ENCODE data around the gene DDX39A. TPM values are rescaled to one million over a fixed set of nuclear protein-coding genes. Genes with fewer than 3 reads are reported as not detected.

Gene DDX39A
- polyA plus RNA-seq, 2 of the 4 experiments (the other 2 are of a cell fraction): 59.0 to 118 TPM

DNA sequence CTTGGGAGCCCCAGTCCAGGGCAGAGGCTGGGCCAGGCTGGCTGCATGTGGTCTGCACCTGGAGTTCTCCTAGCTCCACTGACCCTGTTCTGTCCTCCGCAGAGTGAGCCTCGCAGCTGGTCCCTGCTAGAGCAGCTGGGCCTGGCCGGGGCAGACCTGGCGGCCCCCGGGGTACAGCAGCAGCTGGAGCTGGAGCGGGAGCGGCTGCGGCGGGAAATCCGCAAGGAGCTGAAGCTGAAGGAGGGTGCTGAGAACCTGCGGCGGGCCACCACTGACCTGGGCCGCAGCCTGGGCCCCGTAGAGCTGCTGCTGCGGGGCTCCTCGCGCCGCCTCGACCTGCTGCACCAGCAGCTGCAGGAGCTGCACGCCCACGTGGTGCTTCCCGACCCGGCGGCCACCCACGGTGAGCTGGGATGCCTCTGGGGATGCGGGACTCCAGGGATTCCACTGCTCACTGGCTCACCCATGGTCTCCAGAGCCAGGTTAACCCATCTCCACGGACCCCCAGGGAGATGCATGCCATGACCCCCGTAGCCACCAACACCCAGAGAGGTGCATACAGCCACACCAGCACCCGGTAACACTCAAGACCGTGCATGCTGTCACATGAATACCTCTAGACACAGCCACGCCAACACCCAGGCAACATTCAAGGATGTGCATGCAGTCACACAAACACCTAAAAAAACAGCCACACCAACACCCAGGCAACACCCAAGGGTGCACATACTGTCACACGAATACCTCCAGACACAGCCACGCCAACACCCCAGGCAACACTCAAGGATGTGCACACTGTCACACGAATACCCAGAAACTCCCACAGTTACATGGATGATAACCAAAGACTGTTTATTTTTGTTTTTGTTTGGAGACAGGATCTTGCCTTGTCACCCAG lies 22.1 kb upstream of the DDX39A start:
- no peak for TF ChIP-seq JUN (IDR thresholded peaks at IDR 0.05)
- no peak for TF ChIP-seq HOXB13 (CRISPR knock-in tag; IDR thresholded peaks at IDR 0.05; ENCODE audit: low read depth)
- TF ChIP-seq EP300 (IDR thresholded peaks at IDR 0.05): no peak
- TF ChIP-seq SREBF2 (IDR thresholded peaks at IDR 0.05): no peak
- no peak for TF ChIP-seq POLR2A (IDR thresholded peaks at IDR 0.05; ENCODE audit: low read length)
- TF ChIP-seq CBX2 (IDR thresholded peaks at IDR 0.05; ENCODE audit: borderline replicate concordance, low read depth): no peak
- TF ChIP-seq ZSCAN20 (CRISPR knock-in tag; IDR thresholded peaks at IDR 0.05): no peak
- TF ChIP-seq, protein P1, sequence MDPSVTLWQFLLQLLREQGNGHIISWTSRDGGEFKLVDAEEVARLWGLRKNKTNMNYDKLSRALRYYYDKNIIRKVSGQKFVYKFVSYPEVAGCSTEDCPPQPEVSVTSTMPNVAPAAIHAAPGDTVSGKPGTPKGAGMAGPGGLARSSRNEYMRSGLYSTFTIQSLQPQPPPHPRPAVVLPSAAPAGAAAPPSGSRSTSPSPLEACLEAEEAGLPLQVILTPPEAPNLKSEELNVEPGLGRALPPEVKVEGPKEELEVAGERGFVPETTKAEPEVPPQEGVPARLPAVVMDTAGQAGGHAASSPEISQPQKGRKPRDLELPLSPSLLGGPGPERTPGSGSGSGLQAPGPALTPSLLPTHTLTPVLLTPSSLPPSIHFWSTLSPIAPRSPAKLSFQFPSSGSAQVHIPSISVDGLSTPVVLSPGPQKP (IDR thresholded peaks at IDR 0.05; ENCODE audit: low read depth, low read length): no peak
- TF ChIP-seq JUNB (IDR thresholded peaks at IDR 0.05): no peak
- TF ChIP-seq RCOR1 (IDR thresholded peaks at IDR 0.05; ENCODE audit: low read depth, low read length): no peak
- TF ChIP-seq MAZ (IDR thresholded peaks at IDR 0.05; ENCODE audit: borderline replicate concordance, low read depth, low read length): no peak
- no peak for TF ChIP-seq NPAS2 (CRISPR knock-in tag; IDR thresholded peaks at IDR 0.05; ENCODE audit: borderline replicate concordance)
- TF ChIP-seq, protein P2, sequence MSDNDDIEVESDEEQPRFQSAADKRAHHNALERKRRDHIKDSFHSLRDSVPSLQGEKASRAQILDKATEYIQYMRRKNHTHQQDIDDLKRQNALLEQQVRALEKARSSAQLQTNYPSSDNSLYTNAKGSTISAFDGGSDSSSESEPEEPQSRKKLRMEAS (IDR thresholded peaks at IDR 0.05): no peak
- no peak for TF ChIP-seq BHLHE40 (IDR thresholded peaks at IDR 0.05; ENCODE audit: low read depth, low read length)
- TF ChIP-seq EHF (CRISPR knock-in tag; IDR thresholded peaks at IDR 0.05): no peak
- TF ChIP-seq SMC3 (IDR thresholded peaks at IDR 0.05): no peak
- TF ChIP-seq TP53 (CRISPR knock-in tag; IDR thresholded peaks at IDR 0.05): no peak
- Histone ChIP-seq H3K4me1 (no peaks in the 10 kb centered on the region), H3K27ac (no peak overlapping the region), H3K4me3 (no peak overlapping the region), H3K4me2 (no peak overlapping the region), H3K9me3 (no peaks in the 10 kb centered on the region)
- ATAC-seq (no peak), DNase-seq (ENCODE audit: low read depth in 1 of 2, low spot score in 1 of 2) (no peak), FAIRE-seq (no peak)
- ChIA-PET POLR2A (no interaction called here), CTCF (interaction anchor here (0.6 to 2.7 kb wide), 7 partner anchors 24 to 81 kb away, joined by 3 to 7 read pairs (median 3); no protein-coding TSS in a partner anchor)
- WGBS (ENCODE audit: missing lambda C conversion rate): 97% methylated on average over 9 of the region's 34 CpGs

DNA sequence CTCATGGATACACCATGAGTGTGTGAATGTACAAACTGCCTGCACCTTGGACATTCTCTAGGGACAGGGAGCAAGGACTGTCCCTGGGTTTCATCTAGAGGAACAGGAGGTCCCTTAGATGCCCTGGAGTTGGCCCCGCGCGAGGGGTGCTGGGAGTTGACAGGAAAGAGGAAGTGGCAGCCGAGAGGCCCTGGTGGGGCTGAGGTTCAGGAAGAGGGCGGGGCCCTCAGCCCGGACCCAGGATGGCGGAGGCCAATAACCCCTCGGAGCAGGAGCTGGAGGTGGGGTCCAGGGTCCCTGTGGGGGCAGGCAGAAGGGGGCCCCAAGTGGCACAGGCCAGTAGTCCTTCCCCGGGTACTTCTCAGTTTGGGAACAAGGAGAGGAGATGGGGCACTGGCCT lies 20.9 kb upstream of the DDX39A start:
- no peak overlapping the region for H3K27ac ChIP-seq
- H3K4me2 ChIP-seq: no peak overlapping the region
- ChIA-PET POLR2A (no interaction called here), CTCF (interaction anchor here (0.5 kb wide), 1 partner anchor 91 kb away, joined by 3 read pairs; no protein-coding TSS in a partner anchor)
- H3K4me3 ChIP-seq: no peak overlapping the region
- DNase-seq (ENCODE audit: low read depth in 1 of 2, low spot score in 1 of 2) (no peak), FAIRE-seq (no peak), ATAC-seq (no peak)
- peaks cover 4% of the 10 kb centered on the region; the same call in 1 of the 3 replicates for H3K4me1 ChIP-seq
- H3K9me3 ChIP-seq: no peaks in the 10 kb centered on the region
- TF ChIP-seq SMC3 (IDR thresholded peaks at IDR 0.05) (no peak), FOSL2 (IDR thresholded peaks at IDR 0.05) (no peak), FOSL2 (CRISPR knock-in tag; IDR thresholded peaks at IDR 0.05) (no peak)
- 87% methylated on average over 5 of the region's 9 CpGs for WGBS (ENCODE audit: missing lambda C conversion rate)

DNA sequence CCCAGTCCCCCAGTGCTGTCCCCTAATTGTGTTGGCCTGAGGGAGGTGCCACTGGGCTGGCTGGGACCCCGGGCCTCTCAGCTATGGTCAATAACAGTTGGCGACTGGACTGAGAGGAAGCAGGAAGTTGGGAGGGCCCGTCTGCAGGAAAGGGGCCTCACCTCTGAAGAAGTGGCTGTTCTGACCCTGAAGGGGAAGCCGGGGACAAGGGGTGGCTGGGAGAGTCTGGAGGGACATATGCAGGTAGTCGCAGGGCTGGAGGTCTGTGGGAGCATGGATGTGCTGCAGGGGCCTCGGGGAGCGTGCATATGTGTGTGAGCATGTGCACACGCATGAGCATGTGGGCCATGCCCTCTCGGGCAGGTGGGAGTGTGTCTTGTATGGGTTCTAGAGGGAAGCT lies 19.9 kb upstream of the DDX39A start:
- H3K9me3 ChIP-seq: no peaks in the 10 kb centered on the region
- POLR2A ChIA-PET: no interaction called here
- DNase-seq (ENCODE audit: low read depth in 1 of 2, low spot score in 1 of 2): no peak
- no peak for FAIRE-seq
- H3K4me3 ChIP-seq: no peak overlapping the region
- CTCF ChIA-PET: no interaction called here
- no peak overlapping the region for H3K4me2 ChIP-seq
- no peak overlapping the region for H3K27ac ChIP-seq
- TF ChIP-seq, protein P3, sequence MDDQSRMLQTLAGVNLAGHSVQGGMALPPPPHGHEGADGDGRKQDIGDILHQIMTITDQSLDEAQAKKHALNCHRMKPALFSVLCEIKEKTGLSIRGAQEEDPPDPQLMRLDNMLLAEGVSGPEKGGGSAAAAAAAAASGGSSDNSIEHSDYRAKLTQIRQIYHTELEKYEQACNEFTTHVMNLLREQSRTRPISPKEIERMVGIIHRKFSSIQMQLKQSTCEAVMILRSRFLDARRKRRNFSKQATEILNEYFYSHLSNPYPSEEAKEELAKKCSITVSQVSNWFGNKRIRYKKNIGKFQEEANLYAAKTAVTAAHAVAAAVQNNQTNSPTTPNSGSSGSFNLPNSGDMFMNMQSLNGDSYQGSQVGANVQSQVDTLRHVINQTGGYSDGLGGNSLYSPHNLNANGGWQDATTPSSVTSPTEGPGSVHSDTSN (IDR thresholded peaks at IDR 0.05): no peak
- TF ChIP-seq CEBPB (IDR thresholded peaks at IDR 0.05): no peak
- no peak for TF ChIP-seq NR3C1 (IDR thresholded peaks at IDR 0.05)
- TF ChIP-seq EHF (CRISPR knock-in tag; IDR thresholded peaks at IDR 0.05): no peak
- TF ChIP-seq EHMT2 (IDR thresholded peaks at IDR 0.05; ENCODE audit: low read depth): no peak
- no peak for TF ChIP-seq SREBF2 (IDR thresholded peaks at IDR 0.05)
- TF ChIP-seq KDM5A (IDR thresholded peaks at IDR 0.05): no peak
- TF ChIP-seq, protein P4, sequence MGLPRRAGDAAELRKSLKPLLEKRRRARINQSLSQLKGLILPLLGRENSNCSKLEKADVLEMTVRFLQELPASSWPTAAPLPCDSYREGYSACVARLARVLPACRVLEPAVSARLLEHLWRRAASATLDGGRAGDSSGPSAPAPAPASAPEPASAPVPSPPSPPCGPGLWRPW (IDR thresholded peaks at IDR 0.05): no peak
- TF ChIP-seq, protein P5, sequence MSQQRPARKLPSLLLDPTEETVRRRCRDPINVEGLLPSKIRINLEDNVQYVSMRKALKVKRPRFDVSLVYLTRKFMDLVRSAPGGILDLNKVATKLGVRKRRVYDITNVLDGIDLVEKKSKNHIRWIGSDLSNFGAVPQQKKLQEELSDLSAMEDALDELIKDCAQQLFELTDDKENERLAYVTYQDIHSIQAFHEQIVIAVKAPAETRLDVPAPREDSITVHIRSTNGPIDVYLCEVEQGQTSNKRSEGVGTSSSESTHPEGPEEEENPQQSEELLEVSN (IDR thresholded peaks at IDR 0.05; ENCODE audit: borderline replicate concordance, low read depth): no peak
- TF ChIP-seq KDM1A (IDR thresholded peaks at IDR 0.05; ENCODE audit: low read depth): no peak
- TF ChIP-seq RARB (CRISPR knock-in tag; IDR thresholded peaks at IDR 0.05): no peak
- no peak for TF ChIP-seq NFE2L2 (conservative IDR thresholded peaks at IDR 0.05; ENCODE audit: low read length)
- TF ChIP-seq RAD21 (conservative IDR thresholded peaks at IDR 0.05 in 1 of 2, IDR thresholded peaks at IDR 0.05 in 1 of 2): no peak
- no peak for TF ChIP-seq MYC (IDR thresholded peaks at IDR 0.05; ENCODE audit: borderline replicate concordance, low read length)
- TF ChIP-seq SMC3 (IDR thresholded peaks at IDR 0.05): no peak
- no peak for TF ChIP-seq POLR2A (IDR thresholded peaks at IDR 0.05; ENCODE audit: low read length)
- 91% methylated on average over 9 of the region's 9 CpGs for WGBS (ENCODE audit: missing lambda C conversion rate)
- no peak for ATAC-seq
- H3K4me1 ChIP-seq: peaks cover 14% of the 10 kb centered on the region
